NCI-H1930 (cell line): ENCODE results near the gene CRYAB.

Experiments used
- DNase-seq, 2 experiments: peaks; one replicate each; lab custom pipeline; 2025; lab: John Stamatoyannopoulos, UW

The CRYAB gene, protein sequence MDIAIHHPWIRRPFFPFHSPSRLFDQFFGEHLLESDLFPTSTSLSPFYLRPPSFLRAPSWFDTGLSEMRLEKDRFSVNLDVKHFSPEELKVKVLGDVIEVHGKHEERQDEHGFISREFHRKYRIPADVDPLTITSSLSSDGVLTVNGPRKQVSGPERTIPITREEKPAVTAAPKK

DNA sequence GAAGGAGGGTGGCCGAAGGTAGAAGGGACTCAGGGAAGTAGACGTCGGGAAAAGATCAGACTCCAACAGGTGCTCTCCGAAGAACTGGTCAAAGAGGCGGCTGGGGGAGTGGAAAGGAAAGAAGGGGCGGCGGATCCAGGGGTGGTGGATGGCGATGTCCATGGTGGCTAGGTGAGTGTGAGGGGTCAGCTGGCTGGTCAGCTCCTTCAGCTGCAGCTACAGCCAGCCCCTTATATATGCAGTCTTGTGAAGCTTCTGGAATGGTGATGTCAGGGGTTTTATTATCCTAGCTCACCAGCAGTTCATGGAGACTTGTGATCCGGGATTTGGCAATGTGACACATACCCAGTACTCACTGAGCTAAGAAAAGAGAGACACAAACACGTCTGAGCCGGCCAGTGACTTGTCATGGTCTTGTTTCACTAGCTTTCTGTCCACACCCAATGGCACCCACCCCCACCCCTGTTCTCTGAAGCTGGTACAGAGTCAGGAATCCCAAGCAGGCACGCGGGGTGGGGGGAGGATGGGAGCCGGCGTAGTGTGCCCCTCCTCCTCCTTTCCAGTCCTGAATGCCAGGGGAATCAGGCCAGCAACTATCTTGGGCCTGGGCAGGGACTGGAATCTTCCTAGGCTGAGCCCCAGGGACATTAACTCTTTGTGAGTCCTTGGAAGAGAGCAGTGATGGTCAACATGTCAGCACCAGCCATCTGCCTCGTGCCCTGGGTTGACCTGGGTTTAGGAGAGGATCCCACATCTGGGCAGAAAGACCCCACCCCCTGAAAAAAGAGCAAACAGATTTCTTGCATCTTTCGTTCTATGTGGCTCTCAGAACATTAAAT, at the start of gene CRYAB:
CRYAB (minus strand) TSS at position 208 of the 839 bp plus-strand sequence; CDS start at position 162, 46 bp downstream.
- no peak for DNase-seq

DNA sequence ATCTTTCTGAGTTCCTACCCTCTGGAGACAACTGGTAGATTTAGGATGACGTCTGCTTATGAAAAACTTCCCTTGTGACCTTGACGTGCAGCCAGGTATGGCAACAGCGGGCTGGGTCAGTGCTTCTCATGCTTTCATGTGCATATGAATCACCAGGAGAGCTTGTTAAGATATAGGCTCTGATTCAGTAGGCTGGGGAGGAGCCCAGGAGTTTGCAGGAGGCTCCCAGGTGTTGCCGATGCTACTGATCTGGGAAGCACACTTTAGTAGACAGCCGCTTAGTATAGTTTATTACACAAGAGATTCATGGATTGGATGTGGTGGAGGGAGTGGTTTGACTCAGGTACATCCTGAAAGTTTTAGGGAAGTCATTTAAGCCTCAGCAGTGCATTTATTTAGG, 49.3 kb upstream of the CRYAB start:
- DNase-seq, result no peak

DNA sequence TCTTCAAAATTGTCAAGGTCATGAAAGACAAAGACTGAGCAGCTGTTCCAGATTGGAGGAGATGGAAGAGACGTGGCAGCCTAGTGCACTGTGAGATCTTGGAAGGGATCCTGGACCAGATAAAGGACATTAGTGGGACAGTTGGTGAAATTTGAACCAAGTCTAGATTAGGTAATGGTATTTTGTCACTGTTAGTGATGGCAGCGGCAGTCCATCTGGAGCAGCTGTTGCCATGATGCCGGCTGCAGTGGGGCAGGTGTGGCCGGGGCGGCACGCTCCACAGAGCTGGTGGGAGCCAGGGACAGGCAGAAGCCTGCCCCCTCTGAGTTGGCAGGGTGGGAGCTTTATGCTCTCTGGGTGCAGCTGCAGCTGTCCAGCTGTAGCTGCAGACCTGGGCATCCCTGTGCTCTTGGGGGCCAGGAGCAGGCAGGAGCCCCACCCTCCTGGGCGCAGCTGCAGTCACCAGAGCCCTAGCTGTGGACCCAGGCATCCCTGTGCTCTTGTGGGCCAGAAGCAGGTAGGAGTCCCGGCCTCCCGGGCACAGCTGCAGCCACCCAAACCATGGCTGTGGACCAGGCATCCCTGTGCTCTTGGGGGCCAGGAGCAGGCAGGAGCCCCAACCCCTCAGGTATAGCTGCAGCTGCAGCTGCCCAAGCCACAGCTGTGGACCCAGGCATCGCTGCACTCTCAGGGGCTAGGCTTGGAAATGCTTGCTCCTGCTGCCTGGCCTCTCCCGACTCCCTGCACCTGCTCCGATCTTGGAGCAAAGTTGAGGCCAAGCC, 46.3 kb upstream of the CRYAB start:
- DNase-seq, result no peak

DNA sequence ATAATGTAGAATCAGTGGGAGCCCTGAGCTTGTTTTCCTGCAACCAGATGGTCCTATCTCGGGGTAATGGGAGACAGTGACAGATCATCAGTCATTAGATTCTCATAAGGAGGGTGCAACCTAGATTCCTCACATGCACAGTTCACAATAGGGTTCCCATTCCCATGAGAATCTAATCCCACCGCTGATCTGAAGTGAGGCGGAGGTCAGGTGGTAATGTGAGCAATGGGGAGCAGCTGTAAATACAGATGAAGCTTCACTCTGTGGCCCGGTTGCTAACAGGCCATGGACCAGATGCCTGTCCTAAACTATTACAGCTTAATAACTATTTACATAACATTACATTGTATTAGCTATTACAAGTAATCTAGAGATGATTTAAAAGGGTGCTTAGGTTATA, 42.6 kb upstream of the CRYAB start:
- no peak for DNase-seq

DNA sequence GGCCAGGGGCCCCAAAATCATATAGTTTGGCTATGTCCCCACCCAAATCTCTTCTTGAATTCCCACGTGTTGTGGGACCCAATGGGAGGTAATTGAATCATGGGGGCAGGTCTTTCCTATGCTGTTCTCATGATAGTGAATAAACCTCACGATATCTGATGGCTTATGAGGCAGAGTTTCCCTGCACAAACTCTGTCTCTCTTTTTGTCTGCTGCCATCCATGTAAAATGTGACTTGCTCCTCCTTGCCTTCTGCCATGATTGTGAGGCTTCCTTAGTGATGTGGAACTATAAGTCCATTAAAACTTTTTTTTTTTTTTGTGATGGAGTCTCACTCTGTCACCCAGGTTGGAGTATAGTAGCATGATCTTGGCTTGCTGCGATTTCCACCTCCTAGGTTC, 40.0 kb upstream of the CRYAB start:
- DNase-seq, result no peak

DNA sequence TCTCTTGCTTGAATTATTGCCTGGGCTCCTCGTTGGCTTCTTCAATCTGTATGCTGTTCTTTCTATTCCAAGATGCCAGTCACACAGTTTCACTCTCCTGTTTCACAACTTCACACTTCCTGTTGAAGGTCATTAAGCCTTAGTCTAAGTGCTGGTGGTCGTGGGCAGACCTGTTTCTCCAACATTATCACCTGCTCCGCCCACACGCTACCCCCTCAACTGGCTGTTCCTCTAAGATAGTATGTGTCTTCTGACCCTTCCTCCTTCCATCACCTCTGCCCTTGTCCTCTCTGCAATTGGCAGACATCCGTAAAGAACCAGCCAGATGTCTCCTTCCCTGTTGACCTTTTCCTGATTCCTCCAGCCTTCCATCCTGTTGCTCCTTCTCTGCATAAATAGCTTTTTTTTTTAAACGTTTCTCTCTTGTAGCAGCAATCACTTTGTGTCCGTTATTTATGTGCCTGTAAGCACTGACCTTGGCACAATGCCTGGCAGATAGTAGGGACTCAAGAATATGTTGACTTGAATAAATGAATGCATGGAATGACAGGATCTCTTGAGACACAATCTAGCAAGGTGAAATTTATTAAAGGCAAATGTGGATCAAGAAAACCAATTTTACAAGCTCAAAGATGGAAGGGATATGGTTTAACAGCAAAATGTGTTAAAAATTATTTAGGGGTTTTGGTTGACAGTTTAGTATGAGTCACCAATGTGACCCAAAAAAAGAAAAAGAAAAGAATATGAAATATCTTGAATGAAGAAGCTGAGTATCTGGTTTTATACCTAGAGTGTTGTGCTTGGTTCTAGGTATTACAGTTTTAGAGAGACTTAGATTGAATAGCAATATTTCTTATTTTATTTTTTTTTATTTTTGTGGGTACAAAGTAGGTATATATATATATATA, 38.2 kb upstream of the CRYAB start:
- DNase-seq, result no peak

DNA sequence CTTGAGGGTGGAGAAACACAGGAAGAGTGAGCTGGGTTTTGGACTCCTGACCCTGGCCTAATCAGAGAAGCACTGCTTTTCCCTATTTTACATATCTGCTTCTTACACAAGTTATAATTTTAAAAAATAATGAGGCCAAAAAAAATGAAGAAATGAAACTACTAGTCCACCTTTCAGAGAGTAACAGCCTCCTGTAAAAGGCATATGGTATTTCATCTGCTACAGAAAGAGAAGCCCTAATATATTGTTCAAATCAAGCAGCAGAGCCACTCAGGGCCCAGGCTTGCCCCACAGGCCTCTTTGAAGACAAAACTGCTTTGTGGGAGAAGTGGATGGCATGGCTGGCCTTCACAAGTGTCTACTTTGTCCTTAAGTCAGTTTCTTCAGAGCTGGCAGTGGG, 35.6 kb upstream of the CRYAB start:
- no peak for DNase-seq

DNA sequence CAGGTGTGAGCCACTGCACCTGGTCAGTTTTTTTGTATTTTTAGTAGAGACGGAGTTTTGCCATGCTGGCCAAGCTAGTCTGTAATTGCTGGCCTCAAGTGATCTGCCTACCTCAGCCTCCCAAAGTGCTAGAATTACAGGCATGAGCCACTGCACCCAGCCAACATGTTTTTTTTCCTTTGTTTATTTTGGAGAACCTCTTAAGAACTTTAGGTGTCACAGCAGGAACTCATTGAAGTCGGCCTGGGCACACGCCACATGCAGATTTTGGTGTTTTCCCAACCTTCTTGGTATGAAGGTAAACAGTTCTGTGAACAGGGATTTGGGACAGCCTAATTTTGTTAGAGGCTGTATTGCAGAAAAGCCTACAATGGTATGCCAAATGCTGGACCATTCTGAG, 34.9 kb upstream of the CRYAB start:
- DNase-seq, result no peak

DNA sequence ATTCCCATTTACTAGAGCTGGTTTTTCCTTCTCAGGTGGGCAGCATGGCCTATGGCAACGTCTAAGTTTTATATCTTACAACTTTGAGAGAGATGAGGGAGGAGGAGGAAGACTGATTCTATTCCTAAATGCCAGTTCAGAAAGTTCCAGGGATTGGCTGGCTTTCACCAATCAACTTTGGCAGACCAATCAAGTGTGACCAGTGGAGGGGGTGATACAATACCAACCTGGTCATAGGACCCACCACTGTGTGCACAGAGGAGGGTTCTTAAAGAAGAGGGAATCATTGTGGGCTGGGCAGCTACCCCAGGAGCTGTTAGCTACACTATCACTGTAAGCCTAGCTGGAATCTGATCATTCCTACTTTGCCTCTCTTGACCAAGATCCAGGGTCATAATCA, 33.6 kb upstream of the CRYAB start:
- no peak for DNase-seq

DNA sequence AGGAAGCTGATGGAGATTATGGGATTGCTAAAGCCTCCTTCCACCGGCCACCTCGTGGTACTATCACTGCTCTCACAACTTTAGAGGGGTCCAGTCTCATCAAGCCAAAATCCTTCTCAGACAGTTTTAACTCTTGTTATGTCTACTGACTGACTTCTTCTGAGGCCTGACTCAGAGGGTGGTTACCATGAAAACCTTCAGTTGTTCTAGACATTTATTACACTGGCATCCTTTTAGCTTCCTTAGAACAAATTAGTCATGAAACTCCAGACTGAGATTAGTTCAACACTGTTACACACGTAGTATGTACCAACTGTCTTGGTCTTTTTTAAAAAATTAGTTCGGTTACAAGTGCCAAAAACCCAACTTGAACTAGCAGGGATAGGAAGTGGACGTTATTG, 33.1 kb upstream of the CRYAB start:
- DNase-seq, result no peak

DNA sequence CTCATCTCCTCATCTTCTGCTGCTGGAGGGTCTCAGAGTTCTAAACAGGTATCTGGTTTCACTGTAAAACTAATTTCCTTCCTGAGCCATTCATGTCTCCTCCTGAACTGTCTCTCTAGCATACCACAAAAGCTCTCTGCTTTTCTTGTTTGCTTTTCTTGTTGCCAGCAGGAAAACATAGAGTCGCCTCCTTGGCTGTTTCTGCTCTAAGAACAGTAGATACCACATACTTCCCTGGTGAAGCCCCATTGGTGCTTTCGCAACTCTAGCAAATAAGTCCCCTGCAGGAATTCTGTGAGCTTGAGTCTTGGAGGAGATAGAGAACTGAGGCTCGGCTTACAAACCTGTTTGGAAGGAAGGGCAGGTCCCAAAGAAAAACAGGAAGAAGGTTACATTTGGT, 32.6 kb upstream of the CRYAB start:
- DNase-seq, result no peak

DNA sequence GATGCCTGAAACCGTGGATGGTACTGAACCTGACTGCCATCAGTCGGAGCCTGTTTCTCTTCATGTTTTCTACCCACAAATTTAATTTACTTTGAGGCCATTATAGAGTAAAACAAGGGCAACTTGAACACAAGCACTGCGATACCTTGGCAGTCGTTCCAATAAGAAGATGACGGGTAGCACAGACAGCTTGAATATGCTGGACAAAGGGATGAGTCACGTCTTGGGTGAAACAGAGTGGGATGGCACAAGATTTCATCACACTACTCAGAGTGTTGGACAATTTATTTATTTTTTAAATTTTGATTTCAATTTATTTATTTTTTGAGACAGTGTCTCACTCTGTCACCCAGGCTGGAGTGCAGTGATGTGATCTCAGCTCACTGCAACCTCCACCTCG, 31.3 kb upstream of the CRYAB start:
- no peak for DNase-seq

DNA sequence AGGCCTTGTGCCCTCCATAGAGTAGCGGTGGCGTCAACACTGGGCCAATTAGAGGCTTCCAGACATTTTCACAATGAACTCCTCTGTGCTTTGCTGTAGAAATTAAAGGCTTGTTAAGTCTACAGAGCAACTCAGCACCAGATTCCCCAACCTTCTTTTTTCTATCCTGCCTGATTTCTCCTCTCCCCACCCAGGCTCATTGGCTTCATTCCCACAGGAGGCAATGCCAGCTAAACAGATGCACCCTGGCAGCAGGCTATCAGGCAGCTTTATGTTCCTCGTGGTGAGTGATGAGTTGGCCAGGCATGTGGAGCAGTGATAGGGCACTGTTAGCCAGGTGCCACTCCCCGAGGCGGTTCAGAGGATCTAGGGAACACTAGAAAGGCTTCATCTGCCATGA, 30.4 kb upstream of the CRYAB start:
- no peak for DNase-seq

DNA sequence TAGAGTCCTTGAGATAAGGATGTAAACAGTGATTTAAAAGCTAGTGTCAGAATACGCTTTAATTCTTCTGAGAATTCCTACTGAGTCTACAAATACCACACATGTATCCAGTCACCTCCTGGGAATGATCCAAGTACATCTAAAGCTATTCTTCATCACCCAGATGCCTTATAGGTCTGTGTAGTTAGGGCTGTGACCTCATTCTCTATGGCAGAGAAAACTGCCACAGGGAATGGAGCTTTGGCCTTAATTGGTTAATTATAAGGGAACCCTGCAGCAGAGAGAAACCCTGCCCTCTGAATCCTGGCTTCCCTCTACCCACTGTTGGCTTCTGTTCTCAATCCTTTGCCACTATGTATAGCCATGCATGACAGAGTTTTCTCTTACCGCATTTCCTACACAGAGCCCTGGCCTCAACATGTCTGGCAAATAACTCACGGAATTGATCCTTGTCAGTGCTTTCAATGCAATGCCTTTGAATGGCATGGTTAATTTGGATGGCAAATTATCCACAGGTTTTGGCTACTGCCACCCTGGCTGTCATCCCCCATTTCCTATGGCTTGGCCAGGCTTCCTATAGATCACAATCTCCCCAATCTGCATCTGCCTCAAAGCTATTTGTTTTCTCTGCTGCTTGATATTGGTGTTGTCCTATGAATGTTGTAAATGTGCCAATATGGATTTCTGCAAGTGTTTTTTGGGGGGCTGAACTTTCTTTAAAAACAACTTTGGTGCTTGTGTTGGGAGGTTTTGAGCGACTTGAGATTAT, 28.4 kb upstream of the CRYAB start:
- DNase-seq, result no peak

DNA sequence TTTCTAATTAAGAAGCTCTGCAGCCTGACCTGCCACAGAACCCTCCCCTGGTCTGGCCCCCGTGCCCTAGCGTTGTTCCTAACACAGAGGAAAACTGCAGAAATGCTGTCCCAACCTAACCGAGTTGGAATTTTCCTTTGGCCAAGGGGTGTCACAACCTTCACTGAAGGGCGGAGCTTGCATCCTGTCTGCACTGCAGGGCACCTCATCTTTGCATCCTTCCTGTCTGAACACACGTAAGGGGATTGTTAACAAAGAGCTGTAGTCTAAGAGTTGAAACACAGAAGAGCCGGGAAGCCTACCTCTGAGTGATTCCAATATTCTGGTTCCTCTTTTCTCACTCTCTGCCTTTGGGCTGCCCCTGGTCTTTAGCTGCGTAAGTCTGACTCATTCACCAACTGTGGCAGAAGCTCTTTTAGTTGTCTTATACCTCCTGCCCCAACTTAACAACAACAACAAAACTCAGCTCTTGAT, 27.2 kb upstream of the CRYAB start:
- no peak for DNase-seq

DNA sequence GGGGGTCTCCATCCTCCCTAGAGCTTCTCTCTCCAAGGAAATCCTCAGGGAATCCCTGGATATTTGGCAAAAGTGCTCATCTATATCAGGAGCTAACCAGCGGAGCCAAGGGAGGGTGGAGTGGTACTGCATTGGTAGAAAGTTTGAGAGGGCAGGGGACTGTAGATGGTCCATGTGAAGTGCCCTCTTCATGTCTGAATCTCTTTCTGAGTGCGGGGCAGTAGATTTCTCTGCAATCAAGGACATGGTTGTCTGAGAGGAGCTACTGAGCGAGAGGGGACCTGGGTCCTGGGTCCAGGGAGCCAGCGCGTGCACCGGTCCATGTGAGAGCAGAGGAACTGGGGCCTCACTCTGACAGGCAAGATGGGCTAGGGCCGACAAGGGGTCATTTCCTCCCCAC, 26.3 kb upstream of the CRYAB start:
- DNase-seq, result no peak

DNA sequence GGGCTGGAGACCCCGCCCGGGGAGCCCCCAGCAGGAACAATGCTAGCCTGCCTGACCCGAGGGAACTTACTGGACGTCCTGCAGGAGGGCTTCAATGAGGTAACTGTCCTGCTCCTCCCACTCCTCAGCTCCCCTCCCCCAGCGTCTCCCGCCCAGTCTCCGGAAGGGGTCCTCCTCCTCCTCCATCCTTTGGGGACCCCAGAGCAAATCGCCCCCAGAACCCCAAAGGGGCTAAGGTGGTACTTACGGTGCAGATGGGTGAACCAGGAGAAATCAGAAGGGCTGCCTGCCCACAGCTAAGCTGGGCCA, 25.8 kb upstream of the CRYAB start:
- no peak for DNase-seq

DNA sequence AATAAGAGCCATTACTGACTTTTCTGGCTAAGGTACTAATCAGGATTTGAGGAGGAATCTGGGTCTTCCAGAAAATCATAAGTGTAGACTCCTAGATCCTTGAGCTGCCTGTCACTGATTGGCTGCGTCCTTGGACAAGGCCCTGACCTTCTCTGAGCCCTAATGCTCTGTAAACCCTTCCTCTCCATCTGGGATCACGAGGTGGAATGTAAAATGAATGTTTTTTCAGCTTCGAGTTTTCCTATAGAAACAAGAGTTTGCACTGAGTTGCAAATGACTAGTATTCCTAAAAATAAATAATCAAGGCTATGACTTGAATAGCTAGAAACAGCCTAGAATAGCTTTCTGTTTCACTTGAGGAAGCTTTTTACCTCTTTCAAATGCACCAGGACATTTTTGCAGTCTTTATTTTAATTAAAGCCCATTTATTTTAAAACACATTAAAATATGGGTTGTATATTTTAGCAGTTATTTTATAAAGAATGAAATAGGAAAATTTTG, 24.5 kb upstream of the CRYAB start:
- DNase-seq, result no peak

DNA sequence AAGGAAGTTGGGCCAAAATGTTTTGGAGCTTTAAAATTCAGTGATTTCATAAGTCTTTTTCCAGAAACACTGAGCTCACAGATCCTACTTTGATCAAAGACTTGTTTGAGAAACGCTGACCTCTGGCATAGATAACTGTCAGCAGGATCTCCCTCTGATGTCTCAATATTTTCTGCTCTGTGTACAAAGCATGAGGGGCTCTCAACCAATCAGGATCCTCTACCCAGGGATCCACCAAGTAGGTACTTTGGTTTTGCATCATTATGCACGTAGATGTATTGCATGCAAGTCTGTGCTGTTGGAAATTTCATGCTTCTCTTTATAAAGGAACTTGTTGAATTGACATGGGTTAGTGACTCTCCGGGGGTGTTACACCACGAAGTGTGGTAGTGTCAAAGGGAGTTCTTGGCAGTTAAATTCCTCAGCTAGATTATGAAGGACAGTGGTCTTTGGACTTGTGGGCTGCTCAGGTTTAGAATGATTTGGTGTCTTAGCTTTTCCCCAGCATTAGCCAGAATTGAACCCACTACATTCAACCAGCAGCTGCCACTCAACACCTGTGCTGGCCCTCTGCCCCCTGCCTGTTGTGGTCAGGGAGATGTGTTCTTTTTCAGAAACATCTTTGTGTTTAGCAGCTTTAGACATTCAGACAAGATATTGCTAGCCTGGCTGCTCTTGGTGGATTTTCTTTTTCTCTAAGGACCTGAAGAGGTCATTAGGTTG, 23.9 kb upstream of the CRYAB start:
- no peak for DNase-seq

DNA sequence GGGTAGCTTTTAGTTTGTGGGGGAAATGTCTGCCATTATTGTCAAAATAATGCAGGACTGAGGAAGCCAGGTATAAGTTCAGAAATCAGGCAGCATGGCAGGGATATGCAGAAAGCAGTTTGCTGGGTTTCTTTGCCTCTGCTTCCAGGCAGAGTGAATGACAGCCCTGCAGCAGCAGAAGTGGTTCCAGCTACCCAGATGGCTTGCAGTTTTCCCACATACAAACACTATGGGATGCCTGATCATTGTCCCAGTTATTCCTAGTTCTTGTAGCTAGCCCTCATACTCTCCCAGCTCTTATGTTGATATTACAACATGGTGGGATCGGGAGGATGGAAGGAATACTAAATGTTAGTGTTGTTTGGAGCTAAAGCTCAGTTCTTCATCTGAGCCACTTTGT, 22.7 kb upstream of the CRYAB start:
- no peak for DNase-seq
